Measurements from ENCODE around the gene OGA.
A peak's percentile ranks its signal among the peaks of the same experiment; 100 is the strongest.

Gene OGA

DNA sequence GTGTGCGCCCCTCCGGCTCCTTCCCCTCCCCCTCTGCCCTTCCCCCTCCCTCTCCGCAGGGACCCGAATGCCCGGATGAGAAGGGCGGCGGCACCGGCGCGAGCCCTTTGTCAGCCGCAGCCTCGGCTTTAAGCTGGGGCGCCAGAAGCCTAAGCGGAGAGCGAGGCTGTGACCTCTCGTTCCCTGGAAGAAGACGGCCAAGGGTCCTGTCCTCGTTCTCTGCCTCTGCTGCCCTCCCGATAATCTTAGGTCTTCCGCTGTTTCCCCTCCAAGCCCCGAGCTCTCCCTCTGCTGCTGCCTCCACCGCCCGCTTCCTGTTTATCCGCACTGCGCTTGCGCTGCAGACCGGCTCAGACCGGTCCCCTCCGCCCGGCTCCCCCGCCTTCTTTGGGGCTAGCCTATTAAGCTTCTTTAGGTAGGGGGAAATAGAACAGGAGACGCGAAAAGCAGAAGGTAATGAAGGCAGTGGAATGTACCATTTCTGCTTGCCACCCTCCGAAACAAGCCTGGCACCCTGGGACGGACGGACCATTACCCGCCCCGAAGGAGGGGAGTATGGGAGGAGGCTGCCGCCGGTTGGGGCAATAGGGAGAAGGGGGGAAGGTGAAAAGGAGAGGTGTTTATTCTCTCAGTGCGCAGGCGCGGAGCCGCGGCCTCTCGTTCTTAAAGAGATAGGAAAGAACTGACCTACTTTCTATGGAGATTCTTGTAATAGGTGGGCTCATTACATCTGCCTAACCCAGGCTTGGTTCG, at the start of gene OGA:
Gene OGA, minus strand, starts transcription at position 326 of the 753 bp plus-strand sequence. CDS start 422 bp downstream, outside the sequence.
- peak; percentile 100 for DNase-seq

DNA sequence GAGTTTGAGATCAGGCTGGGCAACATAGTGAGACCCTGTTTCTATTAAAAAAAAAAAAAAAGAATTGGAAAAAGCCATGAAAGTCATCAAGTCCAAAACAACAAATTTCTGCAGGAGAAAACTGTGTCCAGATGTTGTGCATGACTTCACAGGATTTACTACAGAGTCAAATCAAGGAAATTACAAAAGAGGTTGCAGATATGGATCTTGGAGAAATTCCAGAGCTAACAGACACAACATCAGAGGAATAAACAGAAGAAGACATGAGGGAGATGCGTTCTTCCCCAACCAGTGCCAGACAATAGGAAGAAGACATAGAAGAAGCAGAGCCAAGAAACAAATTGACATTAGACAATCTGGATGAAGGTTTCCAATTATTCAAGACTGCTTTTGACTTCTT, 49.7 kb upstream of the OGA start:
- DNase-seq = no peak

- no peak for DNase-seq
Measured at GRCh38 chr10:101859530-101859929, 41.3 kb upstream of the OGA start.

- DNase-seq = no peak
Measured at GRCh38 chr10:101858723-101859500, 40.7 kb upstream of the OGA start.

DNA sequence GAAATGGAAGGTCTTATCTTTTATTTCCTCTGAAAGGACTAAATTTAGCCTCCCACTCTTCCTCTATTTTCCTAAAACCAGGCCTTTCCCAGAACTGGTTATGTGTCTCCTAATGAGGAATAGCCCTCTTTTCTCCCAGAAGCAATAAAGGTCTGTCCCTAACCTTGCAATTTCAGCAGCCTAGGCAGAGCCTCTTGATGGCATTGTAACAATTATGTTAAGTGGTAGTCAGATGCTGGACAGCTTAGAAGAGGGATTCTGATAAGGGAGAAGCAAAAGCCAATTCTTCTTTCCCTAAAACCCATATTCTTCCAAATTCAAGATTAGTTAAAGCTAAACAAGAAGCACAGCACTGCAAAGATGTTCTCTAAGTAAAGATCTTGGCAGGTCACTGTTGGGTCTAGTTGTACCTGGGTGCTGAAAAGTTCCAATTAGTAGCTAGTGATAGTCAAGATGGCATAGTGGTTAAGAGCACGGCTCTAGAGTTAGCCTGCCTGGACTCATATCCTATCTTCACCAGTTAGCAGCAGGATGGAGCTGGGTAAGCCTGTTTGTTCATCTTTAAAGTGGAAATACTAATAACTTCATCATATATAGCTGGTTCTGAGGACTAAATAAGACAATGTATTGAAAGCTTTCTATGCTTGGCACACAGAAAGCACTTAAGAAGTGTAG, 39.7 kb upstream of the OGA start:
- no peak for DNase-seq

GRCh38 chr10:101856626-101857025, 38.4 kb upstream of the OGA start:
- DNase-seq = no peak

DNA sequence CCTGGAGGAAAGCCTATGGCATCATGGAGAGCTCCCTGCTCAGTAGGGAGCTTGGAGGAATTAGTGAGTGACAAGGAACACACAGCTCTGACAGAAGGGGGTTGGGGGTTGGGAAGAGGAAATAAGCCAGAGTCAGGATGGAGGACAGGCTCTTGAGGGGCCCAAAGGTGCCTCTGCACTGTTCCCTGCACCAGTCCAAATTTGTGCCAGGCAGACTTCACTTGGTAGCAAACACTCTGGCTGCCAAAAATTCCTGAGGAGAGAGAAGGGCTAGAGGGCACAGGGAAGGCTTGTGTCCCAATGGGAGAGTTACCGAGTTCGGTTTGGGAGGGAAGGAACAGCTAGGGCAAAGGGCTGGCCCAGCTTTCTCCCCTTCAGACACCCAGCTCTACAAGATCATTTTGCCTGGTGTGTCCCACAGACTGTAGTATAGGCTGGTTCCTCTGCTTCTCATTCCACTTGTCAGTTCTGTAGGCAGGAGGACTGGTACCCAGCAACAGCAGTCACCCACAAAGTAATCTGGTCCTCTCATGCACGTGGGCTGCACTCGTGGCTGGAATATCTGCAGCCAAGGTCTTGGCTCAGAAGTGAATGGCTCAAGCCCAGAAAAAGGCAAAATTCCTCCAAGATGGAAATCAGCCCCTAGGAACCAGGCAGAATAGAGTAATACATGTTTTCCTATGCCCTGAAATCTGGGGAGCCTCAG, 33.3 kb upstream of the OGA start:
- DNase-seq = no peak

DNA sequence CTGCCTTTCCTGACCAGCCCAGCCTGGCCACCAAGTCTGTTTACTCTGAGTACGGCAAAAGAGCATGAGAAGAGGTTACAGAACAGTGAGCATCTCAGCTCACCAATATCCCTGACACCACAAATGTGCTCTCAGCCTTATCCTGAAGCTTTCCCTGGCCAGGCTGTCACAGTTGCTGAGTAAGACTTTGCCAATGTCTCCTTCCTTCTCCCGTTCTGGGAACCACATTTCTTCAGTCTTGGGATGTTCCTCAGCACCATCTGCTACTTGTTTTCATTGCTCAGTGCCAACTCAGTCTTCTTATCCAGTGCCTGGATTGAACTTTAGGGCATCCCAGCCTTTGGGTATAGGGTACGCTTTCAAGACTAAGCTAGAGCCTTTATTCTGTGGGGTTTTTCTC, 32.5 kb upstream of the OGA start:
- no peak for DNase-seq

- no peak for DNase-seq
Measured at GRCh38 chr10:101848894-101849351, 30.7 kb upstream of the OGA start.

DNA sequence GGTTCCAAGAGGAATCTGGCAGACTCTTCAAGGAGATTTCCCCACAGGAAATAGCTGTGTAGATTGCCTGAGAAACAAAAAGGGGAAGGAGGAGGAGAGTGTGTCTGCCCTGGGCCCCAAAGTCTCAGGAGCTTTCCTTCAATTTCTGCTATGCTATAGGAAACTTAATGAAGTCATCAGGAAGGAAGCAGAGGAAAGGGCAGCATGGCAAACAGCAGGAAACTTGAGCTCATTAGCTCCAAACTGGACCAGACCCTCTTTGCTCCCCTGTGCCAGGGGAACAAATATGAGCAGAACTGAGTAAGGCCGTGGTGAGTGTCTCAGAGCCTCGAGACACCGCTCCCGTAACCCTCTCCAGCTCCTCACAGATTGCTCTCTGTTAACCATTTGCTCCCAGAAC, 30.2 kb upstream of the OGA start:
- DNase-seq = no peak

DNA sequence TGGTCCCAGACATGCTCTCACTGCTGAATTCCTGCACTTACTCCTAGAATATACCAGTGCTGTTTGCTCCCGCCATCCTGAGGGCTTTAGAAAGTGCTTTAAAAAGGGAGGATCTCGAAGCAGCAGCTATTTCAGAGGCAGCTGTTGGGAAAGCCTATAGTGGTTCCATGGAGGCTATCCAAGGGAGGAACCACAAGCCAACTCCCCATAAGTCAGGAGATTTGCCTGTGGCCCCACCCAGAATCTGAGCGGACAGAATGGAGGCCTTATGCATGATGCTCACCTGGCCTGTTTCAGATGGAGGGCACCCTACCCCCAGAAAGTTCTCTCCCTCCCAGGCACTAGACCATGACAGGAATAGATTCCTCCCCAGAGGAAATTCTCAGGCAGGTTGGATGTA, 27.6 kb upstream of the OGA start:
- DNase-seq = no peak

- DNase-seq = peak; percentile 66 to 73
Measured at GRCh38 chr10:101843032-101844021, 25.1 kb upstream of the OGA start, which contains the start of gene KCNIP2. Gene KCNIP2 (minus strand): TSS chr10:101843800. CDS start chr10:101843568, 232 bp downstream.

DNA sequence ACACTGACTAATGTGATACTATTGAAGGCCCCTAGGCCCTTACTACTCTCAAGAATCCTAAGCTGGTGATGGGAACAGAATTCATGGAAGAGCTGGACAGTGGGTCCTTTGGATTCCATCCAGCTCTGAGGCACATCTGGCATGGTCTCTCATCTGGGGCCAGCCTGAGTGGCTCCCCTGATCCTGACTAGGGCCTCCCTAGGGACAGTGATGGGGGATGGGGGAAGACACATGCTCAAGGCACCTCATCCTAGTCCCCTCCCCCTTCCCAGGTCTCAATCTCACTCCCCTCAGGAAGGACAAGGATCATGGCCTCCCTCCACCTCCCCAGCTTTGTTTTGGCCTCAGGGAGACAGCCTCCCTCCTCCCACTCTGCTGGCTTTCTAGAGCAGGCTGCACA, 23.6 kb upstream of the OGA start:
- no peak for DNase-seq

- peak; percentile 77 to 81 for DNase-seq
Measured at GRCh38 chr10:101840741-101841453, 22.7 kb upstream of the OGA start.

DNA sequence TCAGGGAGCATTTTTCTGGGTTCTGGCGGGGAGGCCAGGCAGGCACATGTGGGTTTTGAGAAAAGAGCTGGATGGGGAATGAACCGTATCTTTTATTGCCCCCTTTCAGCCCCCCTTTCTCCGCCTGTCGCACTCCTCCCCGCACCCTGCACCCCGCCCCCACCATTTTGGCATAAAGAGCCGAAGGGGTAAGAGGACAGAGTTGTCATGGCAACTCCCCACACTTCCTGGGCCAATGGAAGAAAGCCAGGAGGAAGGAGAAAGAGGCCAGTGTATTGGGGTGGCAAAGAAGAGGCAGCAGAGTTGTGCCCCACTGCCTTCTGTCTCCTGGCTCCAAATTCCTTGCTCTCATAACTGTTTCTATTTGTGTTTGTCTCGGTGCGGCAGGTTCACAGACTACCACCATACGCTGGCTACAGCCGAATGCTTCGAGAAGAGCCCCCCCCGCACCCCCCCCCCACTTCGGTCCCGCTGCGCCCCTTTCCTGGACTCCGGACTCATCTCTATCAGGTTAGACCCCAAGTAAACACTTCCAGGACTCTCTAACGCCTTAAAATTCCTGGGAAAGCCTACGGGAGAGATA, 21.9 kb upstream of the OGA start:
- DNase-seq = peak in 1 of 2 donors; percentile 45

GRCh38 chr10:101839416-101840063, 21.3 kb upstream of the OGA start:
- peak; percentile 58 to 67 for DNase-seq

DNA sequence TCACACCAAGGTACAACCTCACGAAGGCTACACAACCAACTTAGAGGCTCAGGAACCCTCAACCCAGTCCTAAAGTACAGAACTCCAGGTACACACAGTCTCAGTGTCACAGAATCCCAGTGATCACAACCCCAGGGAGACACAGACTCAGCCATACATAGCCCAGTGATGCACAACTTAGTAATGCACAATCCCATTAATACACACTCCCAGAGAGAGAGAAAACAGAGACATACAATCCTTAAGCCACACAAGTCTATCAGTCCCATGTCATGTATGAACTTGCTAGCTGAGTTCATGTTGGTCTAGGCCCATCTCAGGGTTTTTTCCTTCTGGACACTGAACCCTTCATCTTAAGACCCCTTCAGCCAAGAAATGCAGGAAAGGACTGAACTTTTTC, 20.8 kb upstream of the OGA start:
- DNase-seq = no peak

- DNase-seq = no peak
Measured at GRCh38 chr10:101838416-101838970, 20.2 kb upstream of the OGA start.

DNA sequence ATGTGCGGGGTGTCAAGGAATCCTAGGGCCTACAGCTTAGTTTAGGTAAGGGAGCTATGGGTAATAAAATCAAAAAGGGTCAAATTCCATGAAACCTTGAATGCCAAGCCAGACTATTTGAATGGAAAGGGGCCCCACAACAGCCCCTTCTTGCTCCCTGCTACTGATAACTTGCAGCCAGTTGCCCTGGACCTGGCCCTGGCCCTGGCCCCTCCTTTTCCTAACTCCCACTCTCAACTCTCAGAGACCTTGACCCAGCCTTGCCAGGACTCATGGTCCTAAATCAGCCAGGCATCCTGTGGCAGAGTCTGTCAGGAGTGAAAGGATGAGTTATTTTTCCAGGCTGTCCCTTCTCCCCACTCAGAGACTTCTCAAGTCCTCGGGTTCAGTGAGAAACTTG, 19.5 kb upstream of the OGA start:
- no peak for DNase-seq

GRCh38 chr10:101835362-101835761, 17.1 kb upstream of the OGA start:
- DNase-seq = no peak

Measured in CD4-positive, alpha-beta T cell treated with Interleukin-4 for 1 hour (primary cell).